SH-SY5Y (cell line): ENCODE data around the gene IRAK3.

Source experiments
- GATA2 ChIP-seq: IDR thresholded peaks from 2 replicates; pipeline ENCODE4 v1.6.1; 2011; ENCODE audit warnings: mild to moderate bottlenecking, low read depth, low read length
- GATA3 ChIP-seq: IDR thresholded peaks from 2 replicates; pipeline ENCODE4 v1.6.1; 2011; ENCODE audit warnings: low read depth, mild to moderate bottlenecking, low read length, moderate library complexity

DNA sequence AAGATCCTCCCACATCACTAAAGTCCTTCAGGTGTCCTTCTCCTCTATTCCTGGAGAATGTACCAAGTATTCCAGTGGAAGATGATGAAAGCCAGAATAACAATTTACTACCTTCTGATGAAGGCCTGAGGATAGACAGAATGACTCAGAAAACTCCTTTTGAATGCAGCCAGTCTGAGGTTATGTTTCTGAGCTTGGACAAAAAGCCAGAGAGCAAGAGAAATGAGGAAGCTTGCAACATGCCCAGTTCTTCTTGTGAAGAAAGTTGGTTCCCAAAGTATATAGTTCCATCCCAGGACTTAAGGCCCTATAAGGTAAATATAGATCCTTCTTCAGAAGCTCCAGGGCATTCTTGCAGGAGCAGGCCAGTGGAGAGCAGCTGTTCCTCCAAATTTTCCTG, 58.7 kb downstream of the IRAK3 start:
- TF ChIP-seq GATA2 (no peak), GATA3 (no peak)
